B cell (primary cell): ENCODE measurements around the gene TBK1. TPM values are rescaled to one million over a fixed set of nuclear protein-coding genes. Genes with fewer than 3 reads are reported as not detected.

Source experiments
- ATAC-seq: fragments of 200-7000 bp; cut with Tn5 transposase; one replicate; pipeline ENCODE4 v1.10.0; 2021; ENCODE audit warnings: low read depth, mild to moderate bottlenecking, moderate number of reproducible peaks, moderate library complexity
- CTCF ChIA-PET: fragments of 350-600 bp; sonication (Branson Sonifier 250); formaldehyde crosslinking; loops from one replicate; lab custom pipeline; 2021; ENCODE audit warnings: antibody characterized with exemption, inconsistent platforms; lab: Charles Lee
- POLR2A ChIA-PET: fragments of 350-600 bp; sonication (Branson Sonifier 250); formaldehyde crosslinking; loops from one replicate; lab custom pipeline; 2021; ENCODE audit warnings: antibody characterized with exemption; lab: Charles Lee
- DNase-seq: peaks from one replicate; pipeline ENCODE4 v3.0.0; 2013
- H2AFZ ChIP-seq: 2 replicates; pipeline ENCODE4 v1.6.1; 2012; ENCODE audit warnings: mild to moderate bottlenecking, low read depth, low read length; ENCODE audit not compliant: insufficient read depth, poor library complexity, severe bottlenecking
- H3K27ac ChIP-seq, 2 donors: 1 replicate in 1 of 2; 2 replicates in 1 of 2; pipeline ENCODE4 v1.5.1; 2012 to 2013; ENCODE audit warnings: low read length in 2 of 2, mild to moderate bottlenecking in 2 of 2, moderate library complexity in 1 of 2
- H3K27me3 ChIP-seq, 4 experiments: fragments of 200-600 bp in 1 of 4; sonication (generic) in 1 of 4; replicated peaks in 1 of 4; 1 replicate in 2 of 4; 2 replicates in 2 of 4; pipeline versions ENCODE4 v1.6.1 to v1.7.0; 2013 to 2016; ENCODE audit warnings: low read length in 3 of 4, mild to moderate bottlenecking in 2 of 4, mixed read lengths in 1 of 4, moderate library complexity in 1 of 4; ENCODE audit not compliant: insufficient read depth in 4 of 4, control insufficient read depth in 3 of 4; ENCODE audit errors: control extremely low read depth in 1 of 4
- H3K36me3 ChIP-seq, 2 experiments: replicated peaks in 1 of 2; 1 replicate in 1 of 2; 2 replicates in 1 of 2; pipeline versions ENCODE4 v1.6.1 to v1.7.1; 2013; ENCODE audit warnings: low read length in 1 of 2; ENCODE audit not compliant: insufficient read depth in 2 of 2, control insufficient read depth in 1 of 2; ENCODE audit errors: control extremely low read depth in 1 of 2, extremely low read depth in 1 of 2
- H3K4me1 ChIP-seq, 2 donors: fragments of 200-600 bp in 1 of 2; sonication (generic) in 1 of 2; 1 replicate in 1 of 2; 2 replicates in 1 of 2; pipeline versions ENCODE4 v1.5.1 to v1.6.1; 2013 to 2017; ENCODE audit warnings: low read length in 2 of 2; ENCODE audit not compliant: control insufficient read depth in 2 of 2, insufficient read depth in 2 of 2
- H3K4me2 ChIP-seq: replicated peaks from 2 replicates; pipeline ENCODE3; 2012; ENCODE audit warnings: mild to moderate bottlenecking, low read depth, low read length; ENCODE audit not compliant: poor library complexity, severe bottlenecking
- H3K4me3 ChIP-seq, 5 experiments: fragments of 200-600 bp in 1 of 5; sonication (generic) in 1 of 5; 1 replicate in 3 of 5; 2 replicates in 2 of 5; pipeline versions ENCODE4 v1.5.1 to v1.7.0; 2011 to 2016; ENCODE audit warnings: low read length in 4 of 5, mild to moderate bottlenecking in 4 of 5, low read depth in 2 of 5, control low read depth in 1 of 5, moderate library complexity in 1 of 5; ENCODE audit not compliant: insufficient read depth in 1 of 5; ENCODE audit errors: control extremely low read depth in 1 of 5, extremely low read depth in 1 of 5
- H3K79me2 ChIP-seq: fragments of 200-600 bp; sonication (generic); one replicate; pipeline ENCODE4 v1.6.0; 2016; ENCODE audit warnings: low read length; ENCODE audit not compliant: control insufficient read depth, insufficient read depth
- H3K9ac ChIP-seq: fragments of 200-600 bp; sonication (generic); 2 replicates; pipeline ENCODE4 v1.6.1; 2017; ENCODE audit warnings: mild to moderate bottlenecking, low read length, moderate library complexity
- H3K9me3 ChIP-seq, 3 donors: one replicate each; pipeline versions ENCODE4 v1.6.1 to v1.7.1; 2013; ENCODE audit warnings: low read length in 2 of 3; ENCODE audit not compliant: control insufficient read depth in 2 of 3, insufficient read depth in 1 of 3; ENCODE audit errors: control extremely low read depth in 1 of 3
- H4K20me1 ChIP-seq: 2 replicates; pipeline ENCODE4 v1.6.0; 2012; ENCODE audit warnings: mild to moderate bottlenecking, low read length; ENCODE audit not compliant: insufficient read depth, control insufficient read depth, poor library complexity, severe bottlenecking
- H3K27ac Mint-ChIP-seq: one replicate; pipeline ENCODE4 v1.8.0; 2021; ENCODE audit warnings: mixed read lengths
- H3K27me3 Mint-ChIP-seq: one replicate; pipeline ENCODE4 v1.8.0; 2021; ENCODE audit warnings: mixed read lengths
- H3K4me1 Mint-ChIP-seq: one replicate; pipeline ENCODE4 v1.8.0; 2021; ENCODE audit warnings: mixed read lengths
- H3K4me3 Mint-ChIP-seq: one replicate; pipeline ENCODE4 v1.8.0; 2021; ENCODE audit warnings: mixed read lengths
- H3K9me3 Mint-ChIP-seq: one replicate; pipeline ENCODE4 v1.8.0; 2022; ENCODE audit warnings: mixed read lengths; ENCODE audit not compliant: insufficient read depth
- EZH2 ChIP-seq: IDR thresholded peaks from 2 replicates; pipeline ENCODE4 v1.6.1; 2012; ENCODE audit warnings: borderline replicate concordance, low read depth, mild to moderate bottlenecking, moderate library complexity, low read length; ENCODE audit not compliant: insufficient read depth, poor library complexity, severe bottlenecking
- WGBS: methylation state at CpG from one replicate; pipeline ENCODE4 v1.1.5; 2013; ENCODE audit warnings: missing lambda C conversion rate; ENCODE audit not compliant: insufficient coverage; 5-methylcytosine and 5-hydroxymethylcytosine counted together
- intact Hi-C: fragments of 100-400 bp; cut with micrococcal nuclease; formaldehyde crosslinking; loops from one replicate; pipeline ENCODE4 v1.10.0; 2022
- polyA plus RNA-seq: library from polyadenylated mRNA; depleted of rRNA; stranded (reverse); fragments of >200 nt; gene quantifications from 2 replicates; pipeline ENCODE4 v1.2.3, GENCODE V29; 2012
- total RNA-seq, 2 donors: library from RNA; stranded (reverse); fragments of 120-200 nt in 1 of 2; gene quantifications; 1 replicate in 1 of 2; 2 replicates in 1 of 2; pipeline versions ENCODE4 v1.2.3 to v1.2.4, GENCODE V29; 2013 to 2022
- TF ChIP-seq, protein P1 (sequence below): fragments of 200-600 bp; IDR thresholded peaks from one replicate; pipeline ENCODE4 v1.8.0; 2022; ENCODE audit warnings: antibody characterized with exemption, mild to moderate bottlenecking

The TBK1 gene
- total and polyA plus RNA-seq, 2 donors (not counting 1 experiment from before 2014, with no cell fraction given): 10.4 to 46.9 TPM

- WGBS: no CpG with 5 or more reads among the region's 2 CpGs
- peak overlapping the region; percentile 12 for H2AFZ ChIP-seq
- no peaks in the 10 kb centered on the region for H3K27me3 ChIP-seq
- H3K79me2 ChIP-seq: peaks cover 41% of the 10 kb centered on the region
- Mint-ChIP-seq H3K9me3 (no peaks in the 10 kb centered on the region), H3K4me1 (peaks cover 27% of the 10 kb centered on the region), H3K27me3 (no peaks in the 10 kb centered on the region), H3K4me3 (peak overlapping the region; percentile 96), H3K27ac (peak overlapping the region; percentile 21)
- ChIA-PET POLR2A (interaction anchor here (0.7 kb wide), 1 partner anchor 164 kb away, joined by 3 read pairs; no protein-coding TSS in a partner anchor), CTCF (no interaction called here)
- no peaks in the 10 kb centered on the region for H4K20me1 ChIP-seq
- H3K27ac ChIP-seq: no peak overlapping the region
- intact Hi-C loops: loop anchor here (5.0 kb wide), 4 partner anchors 162 to 1848 kb away; partner anchors contain the start of genes GNS, RASSF3 and SRGAP1
- no peak overlapping the region for H3K4me2 ChIP-seq
- H3K4me1 ChIP-seq: peaks cover 5 to 12% of the 10 kb centered on the region in 2 donors
- ATAC-seq (no peak), DNase-seq (no peak)
- TF ChIP-seq EZH2: no peak
- TF ChIP-seq, protein P1, sequence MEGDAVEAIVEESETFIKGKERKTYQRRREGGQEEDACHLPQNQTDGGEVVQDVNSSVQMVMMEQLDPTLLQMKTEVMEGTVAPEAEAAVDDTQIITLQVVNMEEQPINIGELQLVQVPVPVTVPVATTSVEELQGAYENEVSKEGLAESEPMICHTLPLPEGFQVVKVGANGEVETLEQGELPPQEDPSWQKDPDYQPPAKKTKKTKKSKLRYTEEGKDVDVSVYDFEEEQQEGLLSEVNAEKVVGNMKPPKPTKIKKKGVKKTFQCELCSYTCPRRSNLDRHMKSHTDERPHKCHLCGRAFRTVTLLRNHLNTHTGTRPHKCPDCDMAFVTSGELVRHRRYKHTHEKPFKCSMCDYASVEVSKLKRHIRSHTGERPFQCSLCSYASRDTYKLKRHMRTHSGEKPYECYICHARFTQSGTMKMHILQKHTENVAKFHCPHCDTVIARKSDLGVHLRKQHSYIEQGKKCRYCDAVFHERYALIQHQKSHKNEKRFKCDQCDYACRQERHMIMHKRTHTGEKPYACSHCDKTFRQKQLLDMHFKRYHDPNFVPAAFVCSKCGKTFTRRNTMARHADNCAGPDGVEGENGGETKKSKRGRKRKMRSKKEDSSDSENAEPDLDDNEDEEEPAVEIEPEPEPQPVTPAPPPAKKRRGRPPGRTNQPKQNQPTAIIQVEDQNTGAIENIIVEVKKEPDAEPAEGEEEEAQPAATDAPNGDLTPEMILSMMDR: no peak
- no peak overlapping the region for H3K9ac ChIP-seq
- H3K9me3 ChIP-seq: no peaks in the 10 kb centered on the region
- no peak overlapping the region for H3K4me3 ChIP-seq
- H3K36me3 ChIP-seq: peaks cover 0 to 8% of the 10 kb centered on the region in 2 experiments
Observed at GRCh38 chr12:64450057-64450640, 1.8 kb upstream of the TBK1 start.
